SU-DHL-6 (cell line): ENCODE measurements around the gene TMEM232.

Source experiments
- CTCF ChIP-seq: fragments of 200-600 bp; sonication (generic); IDR thresholded peaks from one replicate; pipeline ENCODE4 v1.5.1; 2017; ENCODE audit warnings: antibody characterized with exemption, mild to moderate bottlenecking, low read length, moderate library complexity; ENCODE audit not compliant: insufficient read depth, poor library complexity, severe bottlenecking
- EZH2phosphoT487 ChIP-seq: fragments of 200-600 bp; sonication (generic), shearing (Covaris generic); conservative IDR thresholded peaks from 2 replicates; pipeline ENCODE4 v1.6.1; 2018; ENCODE audit warnings: mild to moderate bottlenecking, antibody characterized with exemption, low read length, moderate library complexity, mixed read lengths

GRCh38 chr5:110398951-110399350, 327.5 kb downstream of the TMEM232 start:
- TF ChIP-seq CTCF: no peak
- no peak for TF ChIP-seq EZH2phosphoT487
